PC-3 (cell line): ENCODE measurements around the gene METAP1. TPM values are rescaled to one million over a fixed set of nuclear protein-coding genes. Genes with fewer than 3 reads are reported as not detected.

ENCODE experiments used
- ATAC-seq: fragments of 200-7000 bp; cut with Tn5 transposase; 2 replicates; pipeline ENCODE4 v1.9.1; 2020; ENCODE audit warnings: mild to moderate bottlenecking, moderate library complexity
- BruUV-seq: library from RNA; stranded (reverse); fragments of 400-500 nt; replicated peaks from 2 replicates; lab custom pipeline; 2021; lab: Mats Ljungman, UMichigan
- CTCF ChIA-PET: fragments of 300-600 bp; sonication (Branson Sonifier 250); formaldehyde crosslinking; loops from one replicate; lab custom pipeline; 2022; ENCODE audit warnings: antibody characterized with exemption; lab: Charles Lee
- POLR2A ChIA-PET: fragments of 300-600 bp; sonication (Branson Sonifier 250); formaldehyde crosslinking; loops from one replicate; lab custom pipeline; 2022; ENCODE audit warnings: antibody characterized with exemption; ENCODE audit not compliant: unreplicated experiment; lab: Charles Lee
- DNase-seq: peaks from one replicate; pipeline ENCODE4 v3.0.0-alpha.2; 2015
- H2AFZ ChIP-seq: fragments of 300-600 bp; sonication (generic); 2 replicates; pipeline ENCODE4 v1.6.0; 2016; ENCODE audit warnings: antibody characterized with exemption, low read length
- H3F3A ChIP-seq: fragments of 300-600 bp; sonication (generic); one replicate; pipeline ENCODE4 v1.6.0; 2017; ENCODE audit warnings: antibody characterized with exemption, low read length, control low read depth, mild to moderate bottlenecking; ENCODE audit not compliant: unreplicated experiment
- H3K27ac ChIP-seq: fragments of 300-600 bp; sonication (generic); 2 replicates; pipeline ENCODE4 v1.5.1; 2016; ENCODE audit warnings: mild to moderate bottlenecking, low read length
- H3K27me3 ChIP-seq: fragments of 300-600 bp; sonication (generic); 2 replicates; pipeline ENCODE4 v1.6.1; 2016; ENCODE audit warnings: low read length, mixed read lengths
- H3K36me3 ChIP-seq: fragments of 300-600 bp; sonication (generic); 2 replicates; pipeline ENCODE4 v1.6.1; 2016; ENCODE audit warnings: low read depth, mixed run types, low read length, mixed read lengths
- H3K4me1 ChIP-seq: fragments of 300-600 bp; sonication (generic); 2 replicates; pipeline ENCODE4 v1.5.1; 2016; ENCODE audit warnings: low read length; ENCODE audit not compliant: insufficient read depth
- H3K4me2 ChIP-seq: fragments of 300-600 bp; sonication (generic); 2 replicates; pipeline ENCODE4 v1.6.0; 2016; ENCODE audit warnings: low read length
- H3K4me3 ChIP-seq: fragments of 300-600 bp; sonication (generic); 2 replicates; pipeline ENCODE4 v1.5.1; 2016; ENCODE audit warnings: mild to moderate bottlenecking, low read length, mixed read lengths
- H3K79me2 ChIP-seq: fragments of 300-600 bp; sonication (generic); 2 replicates; pipeline ENCODE4 v1.6.1; 2017; ENCODE audit warnings: low read length, mixed read lengths
- H3K9ac ChIP-seq: fragments of 300-600 bp; sonication (generic); 2 replicates; pipeline ENCODE4 v1.6.0; 2016; ENCODE audit warnings: mild to moderate bottlenecking, low read length
- H3K9me2 ChIP-seq: fragments of 300-600 bp; sonication (generic); replicated peaks from 2 replicates; pipeline ENCODE4 v1.6.1; 2016; ENCODE audit warnings: mixed run types, low read length, mixed read lengths
- H3K9me3 ChIP-seq: fragments of 300-600 bp; sonication (generic); 2 replicates; pipeline ENCODE4 v1.6.1; 2016; ENCODE audit warnings: low read length, mixed read lengths
- H4K20me1 ChIP-seq: fragments of 300-600 bp; sonication (generic); 2 replicates; pipeline ENCODE4 v1.6.1; 2016; ENCODE audit warnings: low read length, mixed read lengths
- EZH2 ChIP-seq: fragments of 300-600 bp; sonication (generic); IDR thresholded peaks from one replicate; pipeline ENCODE4 v1.6.1; 2017; ENCODE audit warnings: antibody characterized with exemption, mild to moderate bottlenecking, low read length; ENCODE audit not compliant: unreplicated experiment
- EZH2phosphoT487 ChIP-seq: fragments of 300-600 bp; sonication (generic); IDR thresholded peaks from 2 replicates; pipeline ENCODE4 v1.6.1; 2018; ENCODE audit warnings: mild to moderate bottlenecking, antibody characterized with exemption, low read length, borderline replicate concordance
- intact Hi-C: fragments of 100-400 bp; cut with micrococcal nuclease; formaldehyde crosslinking; loops from 2 replicates; pipeline ENCODE4 v1.9.0; 2023
- total RNA-seq: library from RNA; depleted of rRNA; stranded (reverse); fragments of >200 nt; gene quantifications from 2 replicates; pipeline ENCODE4 v1.2.3, GENCODE V29; 2014
- TF ChIP-seq, protein P1 (sequence below): fragments of 300-600 bp; sonication (generic); conservative IDR thresholded peaks from 2 replicates; pipeline ENCODE4 v1.5.1; 2017; ENCODE audit warnings: antibody characterized with exemption, low read depth, mild to moderate bottlenecking, low read length

The METAP1 gene
- total RNA-seq, 1 experiment from 2014 or later: 53.9 TPM

DNA sequence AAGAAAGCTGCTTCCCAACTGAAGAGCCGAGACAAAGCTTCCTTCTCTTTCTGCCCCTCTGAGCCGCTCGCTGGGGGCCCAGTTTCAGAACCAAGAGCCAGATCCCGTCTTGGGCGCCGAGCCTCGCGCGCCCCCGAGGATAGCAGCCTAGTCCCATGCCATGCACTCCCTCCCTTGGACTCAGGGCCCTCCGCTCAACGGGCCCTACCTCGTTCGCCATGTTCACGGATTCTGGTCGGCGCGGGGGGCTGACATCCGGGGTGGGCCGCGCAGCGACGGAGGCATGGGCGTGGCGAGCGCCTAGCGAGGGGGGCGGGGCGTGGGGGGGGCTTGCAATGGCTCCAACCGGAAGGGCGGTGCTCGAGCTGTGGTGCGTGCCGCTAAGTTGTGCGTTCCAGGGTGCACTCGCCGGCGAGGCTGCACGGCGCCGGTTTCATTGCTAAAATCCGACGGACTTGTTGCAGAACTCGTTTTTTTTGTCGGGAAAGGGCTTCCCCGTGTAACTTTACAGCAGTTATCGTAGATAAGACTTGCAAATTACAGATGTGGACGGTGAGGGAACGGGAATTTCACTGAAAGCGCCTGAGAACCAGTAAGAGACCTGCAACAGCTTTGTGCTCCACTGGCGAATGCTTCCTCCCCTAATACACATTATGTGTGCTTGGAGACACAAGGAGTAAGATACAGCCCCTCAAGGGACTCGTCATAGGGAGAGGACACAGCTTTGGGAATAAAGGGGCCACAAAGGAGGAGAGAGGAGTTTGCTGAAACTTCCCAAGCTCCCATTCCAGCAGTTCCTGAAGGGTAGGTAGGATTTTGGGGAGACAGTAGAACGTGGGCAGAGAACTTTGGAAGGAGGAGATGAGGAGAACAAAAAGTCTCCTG is 93.2 kb downstream of the METAP1 start, which contains the start of gene ADH5:
ADH5 (minus strand) TSS at position 308 of the 885 bp plus-strand sequence; CDS start at position 220, 88 bp downstream.
- Histone ChIP-seq H3K9ac (peak within 1 kb of the TSS; percentile 84), H3K27me3 (no peaks in the 10 kb centered on the region), H3K9me2 (no peaks in the 10 kb centered on the region), H2AFZ (peak within 1 kb of the TSS; percentile 74), H3K4me1 (peaks cover 5% of the 10 kb centered on the region; the same call in 1 of the 2 replicates), H3F3A (no peaks in the 10 kb centered on the region), H3K4me3 (peak within 1 kb of the TSS; percentile 91), H3K36me3 (peaks cover 18% of the 10 kb centered on the region), H3K9me3 (no peaks in the 10 kb centered on the region), H4K20me1 (no peaks in the 10 kb centered on the region), H3K79me2 (peaks cover 52% of the 10 kb centered on the region), H3K27ac (peak within 1 kb of the TSS; percentile 53), H3K4me2 (peak within 1 kb of the TSS; percentile 95)
- ChIA-PET POLR2A (interaction anchor here (0.6 kb wide), 1 partner anchor 160 kb away, joined by 10 read pairs; no protein-coding TSS in a partner anchor), CTCF (interaction anchor here (0.6 to 1.1 kb wide), 2 partner anchors 28 to 93 kb away, joined by 3 to 5 read pairs; partner anchors contain the start of gene METAP1)
- peak; percentile 71 for DNase-seq
- TF ChIP-seq, protein P1, sequence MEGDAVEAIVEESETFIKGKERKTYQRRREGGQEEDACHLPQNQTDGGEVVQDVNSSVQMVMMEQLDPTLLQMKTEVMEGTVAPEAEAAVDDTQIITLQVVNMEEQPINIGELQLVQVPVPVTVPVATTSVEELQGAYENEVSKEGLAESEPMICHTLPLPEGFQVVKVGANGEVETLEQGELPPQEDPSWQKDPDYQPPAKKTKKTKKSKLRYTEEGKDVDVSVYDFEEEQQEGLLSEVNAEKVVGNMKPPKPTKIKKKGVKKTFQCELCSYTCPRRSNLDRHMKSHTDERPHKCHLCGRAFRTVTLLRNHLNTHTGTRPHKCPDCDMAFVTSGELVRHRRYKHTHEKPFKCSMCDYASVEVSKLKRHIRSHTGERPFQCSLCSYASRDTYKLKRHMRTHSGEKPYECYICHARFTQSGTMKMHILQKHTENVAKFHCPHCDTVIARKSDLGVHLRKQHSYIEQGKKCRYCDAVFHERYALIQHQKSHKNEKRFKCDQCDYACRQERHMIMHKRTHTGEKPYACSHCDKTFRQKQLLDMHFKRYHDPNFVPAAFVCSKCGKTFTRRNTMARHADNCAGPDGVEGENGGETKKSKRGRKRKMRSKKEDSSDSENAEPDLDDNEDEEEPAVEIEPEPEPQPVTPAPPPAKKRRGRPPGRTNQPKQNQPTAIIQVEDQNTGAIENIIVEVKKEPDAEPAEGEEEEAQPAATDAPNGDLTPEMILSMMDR: no peak
- no peak for TF ChIP-seq EZH2
- TF ChIP-seq EZH2phosphoT487: no peak
- intact Hi-C loops: loop anchor here (1.0 kb wide), 1 partner anchor 93 kb away; the partner anchor contains the start of gene METAP1
- BruUV-seq: TSS peak; percentile 89
- peak; percentile 85 for ATAC-seq

DNA sequence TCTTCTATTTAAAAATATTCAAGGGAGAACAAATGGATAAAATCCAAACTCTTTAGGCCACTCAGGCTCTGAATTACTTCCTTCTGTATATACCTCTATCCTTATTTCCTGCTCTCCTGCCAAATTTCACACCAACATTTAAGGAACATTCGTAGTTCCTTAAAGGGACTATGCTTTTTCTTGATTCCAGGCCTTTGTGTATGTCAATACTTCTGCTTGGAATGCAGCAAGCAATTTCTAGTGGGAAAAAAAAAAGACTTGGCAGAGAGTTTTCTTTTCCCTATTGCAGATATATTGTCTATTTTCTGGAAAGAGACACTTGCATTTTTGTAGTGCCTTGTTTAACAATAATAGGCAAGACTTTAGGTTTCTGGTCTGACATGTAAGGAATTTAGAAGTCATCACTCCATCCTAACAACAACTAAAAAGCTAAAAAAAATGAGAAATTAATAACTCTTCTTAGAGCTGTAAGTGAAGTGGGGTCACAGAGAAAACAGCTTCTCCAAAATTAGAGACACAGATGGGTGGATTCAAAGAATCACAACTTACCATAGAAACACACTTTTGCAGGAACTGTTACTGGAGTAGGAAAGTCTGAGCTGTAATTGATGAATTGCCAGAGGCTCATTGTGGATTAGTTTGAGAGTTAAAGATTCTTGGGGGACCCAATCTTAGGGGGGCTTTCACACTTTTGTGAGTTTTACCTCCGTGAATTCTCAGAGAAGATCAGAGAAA is 95.1 kb downstream of the METAP1 start:
- Histone ChIP-seq H3K4me2 (peak overlapping the region; percentile 38; the same call in 1 of the 2 replicates), H3K79me2 (peaks cover 39% of the 10 kb centered on the region), H3F3A (no peaks in the 10 kb centered on the region), H3K9me3 (no peaks in the 10 kb centered on the region), H3K4me3 (no peak overlapping the region), H3K9ac (no peak overlapping the region), H3K36me3 (no peaks in the 10 kb centered on the region), H2AFZ (no peak overlapping the region), H4K20me1 (no peaks in the 10 kb centered on the region), H3K9me2 (no peaks in the 10 kb centered on the region), H3K4me1 (peaks cover 5% of the 10 kb centered on the region; the same call in 1 of the 2 replicates), H3K27me3 (no peaks in the 10 kb centered on the region), H3K27ac (no peak overlapping the region)
- intact Hi-C loops: no loop called here
- DNase-seq (no peak), ATAC-seq (no peak)
- no TSS peak for BruUV-seq
- ChIA-PET POLR2A (no interaction called here), CTCF (no interaction called here)
- no peak for TF ChIP-seq EZH2
- TF ChIP-seq, protein P1: no peak
- TF ChIP-seq EZH2phosphoT487: no peak
